ENCODE measurements around the gene DYNC1I2. TPM values are rescaled to one million over a fixed set of nuclear protein-coding genes. Genes with fewer than 3 reads are reported as not detected.

Gene DYNC1I2
- total RNA-seq, 1 experiment from 2014 or later = 72.8 TPM

DNA sequence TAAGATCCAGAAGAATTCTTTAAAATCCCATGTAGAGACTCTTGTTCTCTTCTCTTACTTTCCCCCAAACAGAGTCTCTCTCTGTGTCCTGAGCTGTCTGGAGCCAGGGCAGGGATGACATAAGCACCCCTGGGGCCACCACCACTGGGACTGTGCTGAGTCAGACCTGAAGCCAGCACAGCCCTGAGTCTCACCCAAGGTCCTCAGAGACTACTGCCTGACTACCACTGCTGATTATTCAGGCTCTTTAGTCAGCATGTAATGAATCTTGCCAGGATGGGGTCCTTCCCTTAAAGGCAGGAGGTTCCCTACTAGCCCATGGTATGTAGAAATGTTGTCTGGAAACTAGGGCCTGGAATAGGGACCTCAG lies 34.9 kb upstream of the DYNC1I2 start:
- Histone ChIP-seq H3K27ac (ENCODE audit: low read length) (no peak overlapping the region), H3K9me3 (ENCODE audit: control insufficient read depth, insufficient read depth, low read depth, low read length) (no peaks in the 10 kb centered on the region), H3K4me3 (ENCODE audit: low read depth in 2 of 2, low read length in 2 of 2) (no peak overlapping the region), H3K4me1 (ENCODE audit: control insufficient read depth, insufficient read depth, low read length) (no peaks in the 10 kb centered on the region), H3K36me3 (ENCODE audit: control insufficient read depth, insufficient read depth, low read length) (no peaks in the 10 kb centered on the region), H3K27me3 (ENCODE audit: control insufficient read depth, insufficient read depth, low read length) (no peaks in the 10 kb centered on the region)
- TF ChIP-seq TCF7L2 (IDR thresholded peaks at IDR 0.05; ENCODE audit: low read depth, low read length) (no peak), SIN3A (IDR thresholded peaks at IDR 0.05; ENCODE audit: borderline replicate concordance, insufficient read depth, low read depth, low read length) (no peak), REST (IDR thresholded peaks at IDR 0.05; ENCODE audit: insufficient read depth in 1 of 2, low read depth in 2 of 2, low read length in 1 of 2) (no peak), POLR2AphosphoS5 (IDR thresholded peaks at IDR 0.05; ENCODE audit: low read depth, low read length) (no peak), CTCF (IDR thresholded peaks at IDR 0.05) (no peak)
- ATAC-seq = no peak
- CTCF ChIA-PET = no interaction called here
- BruUV-seq (replicated peaks) = no TSS peak
- intact Hi-C loops (cut with micrococcal nuclease; ENCODE audit: unreplicated experiment) = no loop called here
- in situ Hi-C loops (cut with HindIII; ENCODE audit: low pct_unique_long_range_greater_than_20kb, low sequenced_read_pairs) = no loop called here
- DNase-seq (ENCODE audit: low read depth, low spot score) = no peak
- POLR2A ChIA-PET = no interaction called here

GRCh38 chr2:171655586-171655985 lies 31.7 kb upstream of the DYNC1I2 start:
- Histone ChIP-seq H3K4me1 (ENCODE audit: control insufficient read depth, insufficient read depth, low read length) (no peaks in the 10 kb centered on the region), H3K9me3 (ENCODE audit: control insufficient read depth, insufficient read depth, low read depth, low read length) (no peaks in the 10 kb centered on the region), H3K4me3 (ENCODE audit: low read depth in 2 of 2, low read length in 2 of 2) (no peak overlapping the region), H3K27ac (ENCODE audit: low read length) (no peak overlapping the region), H3K27me3 (ENCODE audit: control insufficient read depth, insufficient read depth, low read length) (peaks cover 9% of the 10 kb centered on the region), H3K36me3 (ENCODE audit: control insufficient read depth, insufficient read depth, low read length) (no peaks in the 10 kb centered on the region)
- in situ Hi-C loops (cut with HindIII; ENCODE audit: low pct_unique_long_range_greater_than_20kb, low sequenced_read_pairs) (no loop called here), intact Hi-C loops (cut with micrococcal nuclease; ENCODE audit: unreplicated experiment) (no loop called here)
- ATAC-seq (no peak), DNase-seq (ENCODE audit: low read depth, low spot score) (no peak)
- ChIA-PET POLR2A (no interaction called here), CTCF (no interaction called here)
- no TSS peak for BruUV-seq (replicated peaks)
- TF ChIP-seq POLR2AphosphoS5 (IDR thresholded peaks at IDR 0.05; ENCODE audit: low read depth, low read length) (no peak), SIN3A (IDR thresholded peaks at IDR 0.05; ENCODE audit: borderline replicate concordance, insufficient read depth, low read depth, low read length) (no peak), REST (IDR thresholded peaks at IDR 0.05; ENCODE audit: insufficient read depth in 1 of 2, low read depth in 2 of 2, low read length in 1 of 2) (no peak)

Data from Panc1 (cell line).